Neural progenitor cell (in vitro differentiated cells): ENCODE measurements around the gene RADIL.

Experiments used
- CTCF ChIP-seq: fragments of 200-600 bp; sonication (generic); IDR thresholded peaks from 2 replicates; pipeline ENCODE4 v1.5.1; 2017; ENCODE audit warnings: antibody characterized with exemption, mild to moderate bottlenecking
- EZH2 ChIP-seq: fragments of 200-600 bp; sonication (generic); IDR thresholded peaks from 2 replicates; pipeline ENCODE4 v1.6.1; 2017; ENCODE audit warnings: antibody characterized with exemption, mild to moderate bottlenecking, moderate library complexity
- EZH2phosphoT487 ChIP-seq: fragments of 200-600 bp; sonication (generic); IDR thresholded peaks from 2 replicates; pipeline ENCODE4 v1.6.1; 2017; ENCODE audit warnings: antibody characterized with exemption

DNA sequence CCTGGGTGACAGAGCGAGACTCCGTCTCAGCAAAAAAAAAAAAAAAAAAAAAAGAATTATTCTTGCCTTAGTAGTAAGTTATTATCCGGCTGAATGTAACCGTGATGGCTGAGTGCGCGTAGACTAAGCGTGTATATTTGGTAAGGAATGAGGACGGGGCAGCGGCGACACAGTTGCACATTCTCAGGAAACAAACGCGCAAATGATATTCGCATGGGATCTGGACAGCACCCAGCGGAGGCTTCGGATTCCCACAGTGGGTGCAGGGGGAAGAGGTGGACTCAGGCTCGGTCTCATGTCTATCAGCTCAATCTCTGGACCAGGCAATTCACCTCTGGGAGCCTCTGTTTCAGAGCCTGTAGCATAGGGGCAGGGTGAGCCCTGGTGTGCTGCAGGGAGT lies 50.8 kb downstream of the RADIL start:
- TF ChIP-seq CTCF (no peak), EZH2phosphoT487 (no peak), EZH2 (no peak)
